Caco-2 (cell line): ENCODE results near the gene LMNB1. TPM values are rescaled to one million over a fixed set of nuclear protein-coding genes. Genes with fewer than 3 reads are reported as not detected.

Experiments used
- BruUV-seq: library from RNA; stranded (reverse); fragments of 400-500 nt; replicated peaks from 2 replicates; lab custom pipeline; 2021; lab: Mats Ljungman, UMichigan
- CTCF ChIA-PET: fragments of 300-600 bp; sonication (Branson Sonifier 250); formaldehyde crosslinking; loops from one replicate; lab custom pipeline; 2022; ENCODE audit warnings: antibody characterized with exemption; lab: Charles Lee
- POLR2A ChIA-PET: fragments of 300-600 bp; sonication (Branson Sonifier 250); formaldehyde crosslinking; loops from one replicate; lab custom pipeline; 2022; ENCODE audit warnings: antibody characterized with exemption; lab: Charles Lee
- DNase-seq, 2 experiments: peaks; one replicate each; pipeline versions ENCODE4 v3.0.0 to v3.0.0-alpha.2; 2020 to 2022
- H3K27me3 ChIP-seq: replicated peaks from 2 replicates; pipeline ENCODE4 v1.6.0; 2011; ENCODE audit warnings: low read length; ENCODE audit not compliant: control insufficient read depth, insufficient read depth
- H3K36me3 ChIP-seq: 2 replicates; pipeline ENCODE4 v1.5.1; 2011; ENCODE audit warnings: low read length; ENCODE audit not compliant: control insufficient read depth, insufficient read depth
- H3K4me1 ChIP-seq: fragments of 250-450 bp; sonication (Bioruptor Pico); 2 replicates; pipeline ENCODE4 v1.5.1; 2020; ENCODE audit warnings: mild to moderate bottlenecking
- H3K4me3 ChIP-seq: 2 replicates; pipeline ENCODE4 v1.5.1; 2011; ENCODE audit warnings: low read depth, mild to moderate bottlenecking, control low read depth, low read length
- H3K9me3 ChIP-seq: fragments of 250-450 bp; sonication (Bioruptor Pico); 2 replicates; pipeline ENCODE4 v1.5.1; 2020; ENCODE audit warnings: mild to moderate bottlenecking, moderate library complexity
- H3K27ac Mint-ChIP-seq: one replicate; pipeline ENCODE4 v1.8.0; 2022; ENCODE audit warnings: mixed read lengths; ENCODE audit not compliant: unreplicated experiment
- H3K27me3 Mint-ChIP-seq: one replicate; pipeline ENCODE4 v1.8.0; 2022; ENCODE audit warnings: mixed read lengths; ENCODE audit not compliant: insufficient read depth, unreplicated experiment
- H3K36me3 Mint-ChIP-seq: one replicate; pipeline ENCODE4 v1.8.0; 2022; ENCODE audit warnings: mild to moderate bottlenecking, mixed read lengths; ENCODE audit not compliant: insufficient read depth, unreplicated experiment
- H3K4me1 Mint-ChIP-seq: one replicate; pipeline ENCODE4 v1.8.0; 2022; ENCODE audit warnings: low read depth, mixed read lengths; ENCODE audit not compliant: unreplicated experiment
- H3K4me3 Mint-ChIP-seq: one replicate; pipeline ENCODE4 v1.8.0; 2022; ENCODE audit warnings: mild to moderate bottlenecking, moderate library complexity, mixed read lengths; ENCODE audit not compliant: unreplicated experiment
- H3K9me3 Mint-ChIP-seq: one replicate; pipeline ENCODE4 v1.8.0; 2022; ENCODE audit warnings: mixed read lengths; ENCODE audit not compliant: unreplicated experiment
- intact Hi-C: fragments of 100-400 bp; cut with micrococcal nuclease; formaldehyde crosslinking; loops from one replicate; pipeline ENCODE4 v1.10.0; 2022; ENCODE audit not compliant: unreplicated experiment
- total RNA-seq: library from RNA; stranded (reverse); gene quantifications from 2 replicates; pipeline ENCODE4 v1.2.3, GENCODE V29; 2022
- TF ChIP-seq, protein P1 (sequence below), 2 experiments: fragments of 200-600 bp in 1 of 2; IDR thresholded peaks; 1 replicate in 1 of 2; 2 replicates in 1 of 2; pipeline versions ENCODE4 v1.5.1 to v1.8.0; 2011 to 2022; ENCODE audit warnings: antibody characterized with exemption in 1 of 2, control low read depth in 1 of 2, inconsistent platforms in 1 of 2, low read depth in 1 of 2, low read length in 1 of 2, mild to moderate bottlenecking in 1 of 2, moderate library complexity in 1 of 2; ENCODE audit not compliant: insufficient read depth in 1 of 2, severe bottlenecking in 1 of 2, unreplicated experiment in 1 of 2

Gene LMNB1
- total RNA-seq, 1 experiment from 2014 or later = 152 TPM

DNA sequence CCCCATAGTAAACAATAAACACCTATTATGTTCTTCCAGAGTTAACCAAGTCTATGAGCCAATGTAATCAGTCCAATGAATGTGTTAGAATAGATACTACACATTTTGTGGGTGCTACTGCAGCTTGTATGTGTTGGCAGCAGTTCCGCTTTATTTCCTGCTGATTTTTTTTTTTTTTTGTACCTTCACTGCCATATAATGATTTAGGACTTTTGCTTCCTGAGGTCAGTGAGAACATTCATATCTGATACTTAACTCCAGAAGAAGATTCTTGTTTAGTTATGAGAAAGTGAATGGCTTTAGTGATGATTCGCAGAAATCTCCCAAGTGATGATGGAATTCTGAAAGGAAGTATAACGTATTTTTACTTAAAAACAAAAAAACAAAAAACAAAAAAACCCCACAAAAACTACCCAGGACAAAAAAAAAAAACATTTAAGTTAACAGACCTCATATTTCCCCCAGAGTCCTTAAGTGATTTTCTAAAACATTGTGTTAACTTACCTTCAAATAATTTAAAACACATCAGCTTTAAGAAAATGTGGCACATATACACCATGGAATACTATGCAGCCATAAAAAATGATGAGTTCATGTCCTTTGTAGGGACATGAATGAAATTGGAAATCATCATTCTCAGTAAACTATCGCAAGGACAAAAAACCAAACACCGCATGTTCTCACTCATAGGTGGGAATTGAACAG is 24.7 kb upstream of the LMNB1 start:
- Histone ChIP-seq H3K27me3 (no peaks in the 10 kb centered on the region), H3K9me3 (no peaks in the 10 kb centered on the region), H3K4me3 (no peak overlapping the region), H3K4me1 (no peaks in the 10 kb centered on the region), H3K36me3 (no peaks in the 10 kb centered on the region)
- DNase-seq = no peak
- no peaks in the 10 kb centered on the region for H3K27me3 Mint-ChIP-seq
- no TSS peak for BruUV-seq
- no peaks in the 10 kb centered on the region for H3K9me3 Mint-ChIP-seq
- H3K27ac Mint-ChIP-seq = no peak overlapping the region
- TF ChIP-seq, protein P1, sequence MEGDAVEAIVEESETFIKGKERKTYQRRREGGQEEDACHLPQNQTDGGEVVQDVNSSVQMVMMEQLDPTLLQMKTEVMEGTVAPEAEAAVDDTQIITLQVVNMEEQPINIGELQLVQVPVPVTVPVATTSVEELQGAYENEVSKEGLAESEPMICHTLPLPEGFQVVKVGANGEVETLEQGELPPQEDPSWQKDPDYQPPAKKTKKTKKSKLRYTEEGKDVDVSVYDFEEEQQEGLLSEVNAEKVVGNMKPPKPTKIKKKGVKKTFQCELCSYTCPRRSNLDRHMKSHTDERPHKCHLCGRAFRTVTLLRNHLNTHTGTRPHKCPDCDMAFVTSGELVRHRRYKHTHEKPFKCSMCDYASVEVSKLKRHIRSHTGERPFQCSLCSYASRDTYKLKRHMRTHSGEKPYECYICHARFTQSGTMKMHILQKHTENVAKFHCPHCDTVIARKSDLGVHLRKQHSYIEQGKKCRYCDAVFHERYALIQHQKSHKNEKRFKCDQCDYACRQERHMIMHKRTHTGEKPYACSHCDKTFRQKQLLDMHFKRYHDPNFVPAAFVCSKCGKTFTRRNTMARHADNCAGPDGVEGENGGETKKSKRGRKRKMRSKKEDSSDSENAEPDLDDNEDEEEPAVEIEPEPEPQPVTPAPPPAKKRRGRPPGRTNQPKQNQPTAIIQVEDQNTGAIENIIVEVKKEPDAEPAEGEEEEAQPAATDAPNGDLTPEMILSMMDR (IDR thresholded peaks at IDR 0.05; ENCODE audit: insufficient read depth in 1 of 2, low read depth in 1 of 2, low read length in 1 of 2, severe bottlenecking in 1 of 2, unreplicated experiment in 1 of 2) = no peak
- intact Hi-C loops = no loop called here
- ChIA-PET CTCF (no interaction called here), POLR2A (no interaction called here)
- no peaks in the 10 kb centered on the region for H3K36me3 Mint-ChIP-seq
- no peak overlapping the region for H3K4me3 Mint-ChIP-seq
- H3K4me1 Mint-ChIP-seq = peaks cover 7% of the 10 kb centered on the region

- ChIA-PET POLR2A (no interaction called here), CTCF (no interaction called here)
- H3K4me3 ChIP-seq = no peak overlapping the region
- BruUV-seq = no TSS peak
- Mint-ChIP-seq H3K36me3 (no peaks in the 10 kb centered on the region), H3K27ac (no peak overlapping the region), H3K4me1 (peaks cover 10% of the 10 kb centered on the region), H3K9me3 (no peaks in the 10 kb centered on the region), H3K27me3 (no peaks in the 10 kb centered on the region), H3K4me3 (no peak overlapping the region)
- H3K9me3 ChIP-seq = no peaks in the 10 kb centered on the region
- H3K4me1 ChIP-seq = no peaks in the 10 kb centered on the region; the same call in 1 of the 2 replicates
- intact Hi-C loops = no loop called here
- TF ChIP-seq, protein P1 (IDR thresholded peaks at IDR 0.05; ENCODE audit: insufficient read depth in 1 of 2, low read depth in 1 of 2, low read length in 1 of 2, severe bottlenecking in 1 of 2, unreplicated experiment in 1 of 2) = no peak
- no peaks in the 10 kb centered on the region for H3K27me3 ChIP-seq
- H3K36me3 ChIP-seq = no peaks in the 10 kb centered on the region
- DNase-seq = no peak
Measured at GRCh38 chr5:126753227-126753626, 23.7 kb upstream of the LMNB1 start.

- Histone ChIP-seq H3K9me3 (no peaks in the 10 kb centered on the region), H3K4me1 (peaks cover 6% of the 10 kb centered on the region), H3K4me3 (no peak overlapping the region), H3K27me3 (no peaks in the 10 kb centered on the region), H3K36me3 (no peaks in the 10 kb centered on the region)
- no peak for DNase-seq
- Mint-ChIP-seq H3K36me3 (no peaks in the 10 kb centered on the region), H3K27ac (no peak overlapping the region), H3K4me1 (peaks cover 11% of the 10 kb centered on the region), H3K4me3 (no peak overlapping the region), H3K9me3 (no peaks in the 10 kb centered on the region), H3K27me3 (no peaks in the 10 kb centered on the region)
- CTCF ChIA-PET = interaction anchor here (0.7 kb wide), 1 partner anchor 30 kb away, joined by 4 read pairs; no protein-coding TSS in a partner anchor
- BruUV-seq = no TSS peak
- TF ChIP-seq, protein P1 (IDR thresholded peaks at IDR 0.05; ENCODE audit: insufficient read depth in 1 of 2, low read depth in 1 of 2, low read length in 1 of 2, severe bottlenecking in 1 of 2, unreplicated experiment in 1 of 2) = no peak
- POLR2A ChIA-PET = no interaction called here
- intact Hi-C loops = no loop called here
Measured at GRCh38 chr5:126754609-126755008, 22.3 kb upstream of the LMNB1 start.
